ENCODE data around the gene ANKRD36.
"Not testable (repeated sequence)": the region's sequence is repeated elsewhere in the genome, so short reads cannot be mapped to it uniquely, and the experiment has no call there.

The ANKRD36 gene

DNA sequence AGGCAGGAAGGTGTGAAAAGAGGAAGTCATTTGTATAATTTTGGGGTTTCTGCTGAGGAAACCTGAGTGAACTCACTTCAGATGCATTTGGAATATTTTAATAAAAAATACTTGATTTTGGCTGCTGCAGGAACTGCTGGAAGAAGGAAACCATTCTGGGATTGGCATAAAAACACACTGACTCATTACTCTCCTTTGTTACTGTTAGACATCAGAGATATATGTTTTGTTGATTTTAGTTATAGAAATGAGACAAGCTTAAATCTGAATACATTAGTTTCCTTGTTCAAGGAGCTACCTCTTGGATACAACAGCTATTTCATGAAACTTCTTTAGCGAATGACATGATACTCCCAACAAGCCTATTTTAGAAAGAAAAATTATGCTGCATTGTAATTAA is 84.3 kb downstream of the ANKRD36 start:
- H3K9me3 ChIP-seq, H3K4me1 ChIP-seq, H3K9ac ChIP-seq, H3K4me3 ChIP-seq, H3K4me2 ChIP-seq, H3K27ac ChIP-seq, H3K27me3 ChIP-seq, H4K20me1 ChIP-seq: not testable (repeated sequence)
- H3K36me3 ChIP-seq = peaks cover 59% of the 10 kb centered on the region

DNA sequence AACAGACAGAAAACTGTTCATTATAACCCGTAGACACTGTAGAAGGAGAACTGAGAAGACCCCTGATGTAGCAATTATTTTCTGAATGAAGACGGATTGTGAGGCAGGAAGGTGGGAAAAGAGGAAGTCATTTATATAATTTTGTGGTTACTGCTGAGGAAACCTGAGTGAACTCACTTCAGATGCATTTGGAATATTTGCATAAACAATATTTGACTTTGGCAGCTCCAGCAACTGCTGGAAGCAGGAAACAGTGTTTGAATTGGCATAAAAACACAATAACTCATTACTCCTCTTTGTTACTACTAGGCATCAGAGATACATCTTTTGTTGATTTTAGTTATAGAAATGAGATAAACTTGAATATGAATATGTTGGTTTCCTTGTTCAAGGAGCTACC is 87.9 kb downstream of the ANKRD36 start:
- not testable (repeated sequence) for H4K20me1 ChIP-seq, H3K27ac ChIP-seq, H3K27me3 ChIP-seq, H3K4me3 ChIP-seq, H3K9me3 ChIP-seq, H3K9ac ChIP-seq, H3K4me1 ChIP-seq
- Histone ChIP-seq H3K4me2 (peak overlapping the region; percentile 9; the same call in 1 of the 2 replicates), H3K36me3 (peaks cover 41% of the 10 kb centered on the region)

DNA sequence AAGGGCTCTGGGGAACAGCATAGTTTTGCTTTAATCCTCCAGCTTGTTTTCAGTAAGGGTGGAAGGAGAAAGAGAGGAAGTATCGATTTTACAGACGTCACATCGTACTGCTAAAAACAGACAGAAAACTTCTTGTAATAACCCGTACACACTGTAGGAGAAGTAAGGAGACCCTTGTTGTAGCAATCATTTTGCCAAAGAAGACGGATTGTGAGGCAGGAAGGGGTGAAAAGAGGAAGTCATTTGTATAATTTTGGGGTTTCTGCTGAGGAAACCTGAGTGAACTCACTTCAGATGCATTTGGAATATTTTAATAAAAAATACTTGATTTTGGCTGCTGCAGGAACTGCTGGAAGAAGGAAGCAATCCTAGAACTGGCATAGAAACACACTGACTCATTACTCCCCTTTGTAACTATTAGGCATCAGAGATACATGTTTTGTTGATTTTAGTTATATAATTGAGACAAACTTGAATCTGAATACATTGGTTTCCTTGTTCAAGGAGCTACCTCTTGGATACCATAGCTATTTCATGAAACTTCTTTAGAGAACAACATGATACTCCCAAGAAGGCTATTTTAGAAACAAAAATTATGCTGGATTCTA is 89.8 kb downstream of the ANKRD36 start:
- not testable (repeated sequence) for H3K27me3 ChIP-seq, H3K9me3 ChIP-seq, H3K27ac ChIP-seq, H3K9ac ChIP-seq, H3K4me2 ChIP-seq, H3K4me1 ChIP-seq, H3K4me3 ChIP-seq, H4K20me1 ChIP-seq
- H3K36me3 ChIP-seq = peaks cover 24% of the 10 kb centered on the region

DNA sequence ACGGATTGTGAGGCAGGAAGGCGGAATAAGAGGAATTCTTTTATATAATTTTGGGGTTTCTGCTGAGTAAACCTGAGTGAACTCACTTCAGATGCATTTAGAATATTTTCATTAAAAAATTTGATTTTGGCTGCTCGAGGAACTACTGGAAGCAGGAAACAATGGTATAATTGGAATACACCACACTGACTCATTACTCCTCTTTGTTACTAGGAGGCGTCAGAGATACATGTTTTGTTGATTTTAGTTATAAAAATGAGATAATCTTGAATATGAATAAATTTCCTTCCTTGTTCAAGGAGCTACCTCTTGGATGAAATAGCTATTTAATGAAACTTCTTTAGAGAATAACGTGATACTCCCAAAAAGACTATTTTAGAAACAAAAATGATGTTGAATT is 97.4 kb downstream of the ANKRD36 start:
- H3K9ac ChIP-seq = no peak overlapping the region
- H3K27ac ChIP-seq = no peak overlapping the region
- no peak for TF ChIP-seq Cebpa-rat (IDR thresholded peaks at IDR 0.05)
- H3K27me3 ChIP-seq = no peaks in the 10 kb centered on the region
- H3K9me3 ChIP-seq = no peaks in the 10 kb centered on the region
- H3K36me3 ChIP-seq = peaks cover 19% of the 10 kb centered on the region
- no peaks in the 10 kb centered on the region for H3K4me1 ChIP-seq
- H4K20me1 ChIP-seq = no peaks in the 10 kb centered on the region
- H3K4me2 ChIP-seq = no peak overlapping the region
- H3K4me3 ChIP-seq = no peak overlapping the region

DNA sequence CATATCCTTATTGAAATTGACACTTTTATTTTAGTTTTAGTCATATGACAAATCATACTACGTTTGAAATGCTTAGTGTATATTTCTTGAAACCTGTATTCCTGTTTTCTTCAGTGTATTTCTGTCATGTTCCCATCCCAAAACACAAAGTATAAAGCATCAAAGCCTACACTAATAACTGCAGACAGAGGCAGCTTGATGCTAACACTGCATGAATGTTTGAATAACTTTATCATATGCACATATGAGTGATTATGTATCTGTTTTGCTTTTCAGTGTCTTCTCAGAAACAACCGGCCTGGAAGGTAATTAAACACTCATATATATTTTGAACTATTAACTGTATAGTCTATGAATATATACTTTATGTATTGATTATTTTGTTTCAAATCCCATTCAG is 102.1 kb downstream of the ANKRD36 start:
- H4K20me1 ChIP-seq, H3K4me2 ChIP-seq, H3K4me1 ChIP-seq, H3K27me3 ChIP-seq, H3K27ac ChIP-seq, H3K9ac ChIP-seq, H3K9me3 ChIP-seq, H3K4me3 ChIP-seq: not testable (repeated sequence)
- H3K36me3 ChIP-seq = peaks cover 20% of the 10 kb centered on the region

DNA sequence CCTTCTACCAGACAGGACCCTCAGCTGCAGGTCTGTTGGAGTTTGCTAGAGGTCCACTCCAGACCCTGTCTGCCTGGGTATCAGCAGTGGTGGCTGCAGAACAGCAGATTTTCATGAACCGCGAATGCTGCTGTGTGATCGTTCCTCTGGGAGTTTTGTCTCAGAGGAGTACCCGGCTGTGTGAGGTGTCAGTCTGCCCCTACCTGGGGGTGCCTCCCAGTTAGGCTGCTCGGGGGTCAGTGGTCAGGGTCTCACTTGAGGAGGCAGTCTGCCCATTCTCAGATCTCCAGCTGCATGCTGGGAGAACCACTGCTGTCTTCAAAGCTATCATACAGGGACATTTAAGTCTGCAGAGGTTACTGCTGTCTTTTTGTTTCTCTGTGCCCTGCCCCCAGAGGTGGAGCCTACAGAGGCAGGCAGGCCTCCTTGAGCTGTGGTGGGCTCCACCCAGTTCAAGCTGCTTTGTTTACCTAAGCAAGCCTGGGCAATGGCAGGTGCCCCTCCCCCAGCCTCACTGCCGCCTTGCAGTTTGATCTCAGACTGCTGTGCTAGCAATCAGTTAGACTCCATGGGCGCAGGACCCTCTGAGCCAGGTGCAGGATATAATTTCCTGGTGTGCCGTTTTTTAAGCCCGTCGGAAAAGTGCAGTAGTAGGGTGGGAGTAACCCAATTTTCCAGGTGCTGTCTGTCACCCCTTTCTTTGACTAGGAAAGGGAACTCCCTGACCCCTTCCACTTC is 118.1 kb downstream of the ANKRD36 start:
- H3K9me3 ChIP-seq, H3K4me3 ChIP-seq, H4K20me1 ChIP-seq, H3K9ac ChIP-seq, H3K27ac ChIP-seq, H3K27me3 ChIP-seq, H3K4me1 ChIP-seq, H3K4me2 ChIP-seq, H3K36me3 ChIP-seq: not testable (repeated sequence)

DNA sequence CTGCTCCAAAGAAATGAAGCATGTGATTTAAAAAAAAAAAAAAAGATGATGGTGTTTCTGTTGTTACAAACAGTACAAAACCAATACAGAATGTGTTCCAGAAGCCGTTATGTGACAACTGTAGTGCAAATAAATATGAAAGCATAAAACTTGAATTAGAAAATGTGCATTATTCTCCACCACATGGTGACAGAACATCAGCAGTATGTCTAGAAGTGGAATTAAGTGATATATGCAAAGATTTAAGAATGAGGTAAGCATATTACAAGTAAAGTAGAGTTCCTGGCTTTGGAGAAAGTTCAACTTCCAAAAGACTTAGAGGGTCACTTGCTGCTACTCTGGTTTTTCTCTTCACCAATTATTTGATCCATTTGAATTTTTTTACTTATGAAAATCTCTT is 120.0 kb downstream of the ANKRD36 start:
- not testable (repeated sequence) for H3K4me1 ChIP-seq, H4K20me1 ChIP-seq, H3K36me3 ChIP-seq, H3K4me2 ChIP-seq, H3K9ac ChIP-seq, H3K27me3 ChIP-seq, H3K27ac ChIP-seq, H3K4me3 ChIP-seq, H3K9me3 ChIP-seq

DNA sequence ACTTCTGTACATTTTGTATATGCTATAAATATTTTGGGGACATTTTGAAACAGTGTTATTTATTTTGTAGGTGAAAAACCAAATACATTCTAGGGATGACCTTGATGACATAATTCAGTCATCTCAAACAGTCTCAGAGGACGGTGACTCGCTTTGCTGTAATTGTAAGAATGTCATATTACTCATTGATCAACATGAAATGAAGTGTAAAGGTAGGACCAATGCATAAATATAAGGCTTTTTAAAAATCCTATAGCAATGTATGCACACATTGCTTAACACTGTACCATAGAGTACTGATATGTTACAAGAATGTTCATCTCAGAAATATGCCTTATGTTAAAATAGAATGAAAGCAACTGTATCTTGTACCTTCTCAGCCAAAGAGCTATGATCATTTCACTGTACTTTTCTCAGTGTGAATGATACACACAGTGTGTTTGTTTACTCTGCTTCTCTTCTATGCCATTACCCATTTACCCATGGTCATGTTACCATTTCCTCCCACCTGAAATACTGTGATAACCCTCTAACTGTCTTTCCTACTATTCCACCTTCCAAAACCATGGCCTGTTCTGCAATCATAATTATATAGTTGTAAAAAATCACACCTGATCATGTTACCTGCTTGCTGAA is 120.8 kb downstream of the ANKRD36 start:
- not testable (repeated sequence) for H3K4me3 ChIP-seq, H4K20me1 ChIP-seq, H3K4me1 ChIP-seq, H3K4me2 ChIP-seq, H3K9ac ChIP-seq, H3K36me3 ChIP-seq, H3K27me3 ChIP-seq, H3K27ac ChIP-seq, H3K9me3 ChIP-seq

DNA sequence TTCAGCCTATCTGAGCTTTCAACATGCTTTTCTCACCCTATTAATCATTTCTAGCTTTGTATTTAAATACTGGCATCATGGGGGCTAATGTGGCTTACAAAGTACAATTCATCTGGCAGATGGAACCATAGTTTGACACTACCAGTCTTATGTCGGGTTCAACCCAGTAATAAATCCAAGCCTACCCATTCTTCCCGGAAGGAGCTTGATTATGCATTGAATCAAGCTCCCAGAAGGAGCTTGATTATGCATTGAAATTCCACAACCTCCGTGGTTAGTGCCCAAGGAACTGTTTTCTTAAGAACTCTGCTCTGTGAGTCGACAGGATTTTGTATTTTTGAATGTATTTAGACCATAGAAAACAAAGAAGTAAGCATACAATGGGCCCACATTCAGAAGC is 148.2 kb downstream of the ANKRD36 start:
- H3K4me3 ChIP-seq, H3K27ac ChIP-seq, H3K4me2 ChIP-seq, H3K9ac ChIP-seq, H3K4me1 ChIP-seq, H3K27me3 ChIP-seq, H3K36me3 ChIP-seq, H3K9me3 ChIP-seq, H4K20me1 ChIP-seq: not testable (repeated sequence)

DNA sequence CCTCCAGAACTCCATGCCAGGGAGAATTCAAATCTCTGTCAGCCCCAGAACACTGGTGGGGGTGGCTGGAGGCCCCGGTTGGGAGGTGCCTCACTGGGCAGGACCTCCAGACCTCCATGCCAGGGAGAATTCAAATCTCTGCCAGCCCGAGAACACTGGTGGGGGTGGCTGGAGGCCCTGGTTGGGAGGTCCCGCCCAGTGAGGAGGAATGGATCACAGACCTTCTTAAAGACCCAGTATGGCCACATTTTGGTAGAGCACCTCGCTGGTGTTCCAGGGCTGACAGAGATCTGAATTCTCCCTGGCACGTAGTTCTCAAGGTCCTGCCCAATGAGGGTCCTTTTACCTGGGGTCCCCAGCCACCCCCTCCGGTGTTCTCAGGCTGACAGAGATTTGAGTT is 153.5 kb downstream of the ANKRD36 start:
- H3K4me2 ChIP-seq, H4K20me1 ChIP-seq, H3K9ac ChIP-seq, H3K4me3 ChIP-seq, H3K4me1 ChIP-seq, H3K27me3 ChIP-seq, H3K27ac ChIP-seq: not testable (repeated sequence)
- H3K9me3 ChIP-seq = peaks cover 13% of the 10 kb centered on the region
- peaks cover 12% of the 10 kb centered on the region for H3K36me3 ChIP-seq

All from BLaER1 (cell line).